Neural progenitor cell (in vitro differentiated cells): ENCODE data around the gene RIMKLA. TPM values are rescaled to one million over a fixed set of nuclear protein-coding genes. Genes with fewer than 3 reads are reported as not detected.

Source experiments
- DNase-seq: peaks from one replicate; pipeline ENCODE4 v3.0.0-alpha.2; 2016; ENCODE audit warnings: low spot score
- H2AFZ ChIP-seq: fragments of 200-600 bp; sonication (generic); replicated peaks from 2 replicates; pipeline ENCODE4 v1.6.1; 2016; ENCODE audit warnings: antibody characterized with exemption
- H3F3A ChIP-seq: fragments of 200-600 bp; sonication (generic); 2 replicates; pipeline ENCODE4 v1.6.1; 2016; ENCODE audit warnings: antibody characterized with exemption, low read depth
- H3K27ac ChIP-seq: fragments of 200-600 bp; sonication (generic); 2 replicates; pipeline ENCODE4 v1.5.1; 2016; ENCODE audit warnings: mild to moderate bottlenecking
- H3K27me3 ChIP-seq: fragments of 200-600 bp; sonication (generic); 2 replicates; pipeline ENCODE4 v1.6.1; 2016; ENCODE audit warnings: mild to moderate bottlenecking, moderate library complexity
- H3K36me3 ChIP-seq: fragments of 200-600 bp; sonication (generic); 2 replicates; pipeline ENCODE4 v1.5.1; 2016
- H3K4me1 ChIP-seq: fragments of 200-600 bp; sonication (generic); 2 replicates; pipeline ENCODE4 v1.6.1; 2016; ENCODE audit warnings: mixed run types
- H3K4me2 ChIP-seq: fragments of 200-600 bp; sonication (generic); 2 replicates; pipeline ENCODE4 v1.6.1; 2016
- H3K4me3 ChIP-seq: fragments of 200-600 bp; sonication (generic); 2 replicates; pipeline ENCODE4 v1.5.1; 2016
- H3K79me2 ChIP-seq: fragments of 200-600 bp; sonication (generic); 2 replicates; pipeline ENCODE4 v1.6.1; 2016; ENCODE audit warnings: low read depth
- H3K9ac ChIP-seq: fragments of 200-600 bp; sonication (generic); 2 replicates; pipeline ENCODE4 v1.6.1; 2016
- H3K9me3 ChIP-seq: fragments of 200-600 bp; sonication (generic); 2 replicates; pipeline ENCODE4 v1.5.1; 2016; ENCODE audit warnings: low read depth
- H4K20me1 ChIP-seq: fragments of 200-600 bp; sonication (generic); 2 replicates; pipeline ENCODE4 v1.6.1; 2016; ENCODE audit warnings: low read depth
- H3K27ac Mint-ChIP-seq: 3 replicates; pipeline ENCODE4 v1.8.0; 2021; ENCODE audit warnings: mixed read lengths
- H3K27me3 Mint-ChIP-seq: 2 replicates; pipeline ENCODE4 v1.8.0; 2022; ENCODE audit warnings: low read depth, mild to moderate bottlenecking, inconsistent platforms, moderate library complexity, mixed read lengths; ENCODE audit not compliant: insufficient read depth
- H3K36me3 Mint-ChIP-seq: 3 replicates; pipeline ENCODE4 v1.8.0; 2021; ENCODE audit warnings: mixed read lengths
- H3K4me1 Mint-ChIP-seq: 3 replicates; pipeline ENCODE4 v1.8.0; 2021; ENCODE audit warnings: mixed read lengths
- H3K4me3 Mint-ChIP-seq: 3 replicates; pipeline ENCODE4 v1.8.0; 2021; ENCODE audit warnings: mild to moderate bottlenecking, moderate library complexity, mixed read lengths
- H3K9me3 Mint-ChIP-seq: 3 replicates; pipeline ENCODE4 v1.8.0; 2020; ENCODE audit warnings: mixed read lengths
- CTCF ChIP-seq: fragments of 200-600 bp; sonication (generic); IDR thresholded peaks from 2 replicates; pipeline ENCODE4 v1.5.1; 2017; ENCODE audit warnings: antibody characterized with exemption, mild to moderate bottlenecking
- EZH2 ChIP-seq: fragments of 200-600 bp; sonication (generic); IDR thresholded peaks from 2 replicates; pipeline ENCODE4 v1.6.1; 2017; ENCODE audit warnings: antibody characterized with exemption, mild to moderate bottlenecking, moderate library complexity
- EZH2phosphoT487 ChIP-seq: fragments of 200-600 bp; sonication (generic); IDR thresholded peaks from 2 replicates; pipeline ENCODE4 v1.6.1; 2017; ENCODE audit warnings: antibody characterized with exemption
- total RNA-seq: library from RNA; depleted of rRNA; stranded (reverse); fragments of >200 nt; gene quantifications from 2 replicates; pipeline ENCODE4 v1.2.3, GENCODE V29; 2015; ENCODE audit warnings: low replicate concordance

The RIMKLA gene
- total RNA-seq, 1 donor from 2014 or later = 5.4 TPM

GRCh38 chr1:42431514-42431913, 50.9 kb downstream of the RIMKLA start:
- Histone ChIP-seq H3K9ac (no peak overlapping the region), H3K79me2 (no peaks in the 10 kb centered on the region), H3K4me2 (no peak overlapping the region), H3K9me3 (no peaks in the 10 kb centered on the region), H3K27ac (no peak overlapping the region), H3K4me3 (no peak overlapping the region), H4K20me1 (no peaks in the 10 kb centered on the region), H3K4me1 (no peaks in the 10 kb centered on the region), H2AFZ (no peak overlapping the region), H3K36me3 (no peaks in the 10 kb centered on the region), H3K27me3 (no peaks in the 10 kb centered on the region), H3F3A (no peaks in the 10 kb centered on the region)
- Mint-ChIP-seq H3K4me1 (no peaks in the 10 kb centered on the region), H3K4me3 (no peak overlapping the region), H3K9me3 (no peaks in the 10 kb centered on the region), H3K36me3 (no peaks in the 10 kb centered on the region), H3K27ac (no peak overlapping the region), H3K27me3 (peaks cover 3% of the 10 kb centered on the region)
- TF ChIP-seq CTCF = no peak
- no peak for TF ChIP-seq EZH2
- no peak for TF ChIP-seq EZH2phosphoT487
- no peak for DNase-seq

- Mint-ChIP-seq H3K27ac (no peak overlapping the region), H3K9me3 (no peaks in the 10 kb centered on the region), H3K4me1 (no peaks in the 10 kb centered on the region), H3K27me3 (peaks cover 3% of the 10 kb centered on the region), H3K36me3 (no peaks in the 10 kb centered on the region), H3K4me3 (no peak overlapping the region)
- H3K4me3 ChIP-seq = no peak overlapping the region
- TF ChIP-seq EZH2phosphoT487 (no peak), CTCF (no peak), EZH2 (no peak)
- no peaks in the 10 kb centered on the region for H3F3A ChIP-seq
- no peaks in the 10 kb centered on the region for H3K4me1 ChIP-seq
- H2AFZ ChIP-seq = no peak overlapping the region
- no peaks in the 10 kb centered on the region for H3K79me2 ChIP-seq
- no peaks in the 10 kb centered on the region for H3K27me3 ChIP-seq
- no peaks in the 10 kb centered on the region for H3K9me3 ChIP-seq
- H3K36me3 ChIP-seq = no peaks in the 10 kb centered on the region
- H4K20me1 ChIP-seq = no peaks in the 10 kb centered on the region
- H3K9ac ChIP-seq = no peak overlapping the region
- H3K4me2 ChIP-seq = no peak overlapping the region
- DNase-seq = no peak
- no peak overlapping the region for H3K27ac ChIP-seq
Measured at GRCh38 chr1:42432714-42433113, 52.1 kb downstream of the RIMKLA start.

GRCh38 chr1:42433369-42433768, 52.8 kb downstream of the RIMKLA start:
- Histone ChIP-seq H3K36me3 (no peaks in the 10 kb centered on the region), H4K20me1 (no peaks in the 10 kb centered on the region), H3K27ac (no peak overlapping the region), H3F3A (no peaks in the 10 kb centered on the region), H3K27me3 (no peaks in the 10 kb centered on the region), H2AFZ (no peak overlapping the region), H3K9ac (no peak overlapping the region), H3K4me2 (no peak overlapping the region), H3K79me2 (no peaks in the 10 kb centered on the region), H3K4me1 (no peaks in the 10 kb centered on the region), H3K4me3 (no peak overlapping the region), H3K9me3 (no peaks in the 10 kb centered on the region)
- DNase-seq = no peak
- H3K9me3 Mint-ChIP-seq = no peaks in the 10 kb centered on the region
- no peaks in the 10 kb centered on the region for H3K4me1 Mint-ChIP-seq
- TF ChIP-seq EZH2 = no peak
- no peak for TF ChIP-seq CTCF
- TF ChIP-seq EZH2phosphoT487 = no peak
- H3K27ac Mint-ChIP-seq = no peak overlapping the region
- H3K4me3 Mint-ChIP-seq = no peak overlapping the region
- peaks cover 3% of the 10 kb centered on the region for H3K27me3 Mint-ChIP-seq
- H3K36me3 Mint-ChIP-seq = no peaks in the 10 kb centered on the region

GRCh38 chr1:42434340-42434739, 53.7 kb downstream of the RIMKLA start:
- Mint-ChIP-seq H3K4me3 (no peak overlapping the region), H3K27me3 (peaks cover 3% of the 10 kb centered on the region), H3K9me3 (no peaks in the 10 kb centered on the region), H3K4me1 (no peaks in the 10 kb centered on the region), H3K36me3 (no peaks in the 10 kb centered on the region), H3K27ac (no peak overlapping the region)
- no peak for DNase-seq
- Histone ChIP-seq H3K9me3 (no peaks in the 10 kb centered on the region), H4K20me1 (no peaks in the 10 kb centered on the region), H3F3A (no peaks in the 10 kb centered on the region), H2AFZ (no peak overlapping the region), H3K4me3 (no peak overlapping the region), H3K4me2 (no peak overlapping the region), H3K4me1 (no peaks in the 10 kb centered on the region), H3K36me3 (no peaks in the 10 kb centered on the region), H3K27me3 (no peaks in the 10 kb centered on the region), H3K9ac (no peak overlapping the region), H3K27ac (no peak overlapping the region), H3K79me2 (no peaks in the 10 kb centered on the region)
- TF ChIP-seq CTCF = no peak
- no peak for TF ChIP-seq EZH2
- no peak for TF ChIP-seq EZH2phosphoT487
